Gastrocnemius medialis (tissue), 4 donors: Measurements from ENCODE around the gene DYSF. TPM values are rescaled to one million over a fixed set of nuclear protein-coding genes. Genes with fewer than 3 reads are reported as not detected.

Source experiments
- ATAC-seq, 2 donors: fragments of 150-250 bp; one replicate each; pipeline ENCODE4 v1.9.1; 2016
- DNase-seq, 2 donors: peaks; one replicate each; pipeline ENCODE4 v3.0.0-alpha.2; 2019
- H3K27ac ChIP-seq, 4 donors: fragments of 200-600 bp; sonication (generic); 1 replicate in 1 of 4; 2 replicates in 3 of 4; pipeline ENCODE4 v1.5.1; 2016 to 2018; ENCODE audit warnings: mild to moderate bottlenecking in 2 of 4, moderate library complexity in 1 of 4
- H3K27me3 ChIP-seq, 3 donors: fragments of 200-600 bp; sonication (generic) in 2 of 3; 1 replicate in 1 of 3; 2 replicates in 2 of 3; pipeline versions ENCODE4 v1.5.1 to v1.6.0; 2016 to 2019; ENCODE audit warnings: mild to moderate bottlenecking in 1 of 3, moderate library complexity in 1 of 3
- H3K36me3 ChIP-seq, 2 donors: fragments of 200-600 bp; sonication (generic) in 1 of 2; one replicate each; pipeline ENCODE4 v1.5.1; 2017 to 2018
- H3K4me1 ChIP-seq, 2 donors: fragments of 200-600 bp; sonication (generic) in 1 of 2; one replicate each; pipeline ENCODE4 v1.5.1; 2016 to 2017; ENCODE audit warnings: mild to moderate bottlenecking in 2 of 2
- H3K4me3 ChIP-seq, 4 donors: fragments of 200-600 bp; sonication (generic) in 3 of 4; 1 replicate in 1 of 4; 2 replicates in 3 of 4; pipeline ENCODE4 v1.5.1; 2016 to 2019; ENCODE audit warnings: mild to moderate bottlenecking in 2 of 4
- H3K9me3 ChIP-seq, 3 donors: fragments of 200-600 bp; sonication (generic) in 2 of 3; 1 replicate in 1 of 3; 2 replicates in 2 of 3; pipeline ENCODE4 v1.5.1; 2016 to 2019
- CTCF ChIP-seq, 5 experiments: fragments of 450-650 bp in 3 of 5; fragments of 200-600 bp in 2 of 5; sonication (generic) in 2 of 5; IDR thresholded peaks in 4 of 5; conservative IDR thresholded peaks in 1 of 5; 1 replicate in 4 of 5; 2 replicates in 1 of 5; pipeline ENCODE4 v1.5.1; 2016 to 2019; ENCODE audit warnings: antibody characterized with exemption in 5 of 5, mild to moderate bottlenecking in 3 of 5, moderate library complexity in 3 of 5
- POLR2A ChIP-seq, 2 donors: fragments of 450-650 bp; IDR thresholded peaks; one replicate each; pipeline ENCODE4 v1.6.1; 2017; ENCODE audit warnings: antibody characterized with exemption in 2 of 2, mild to moderate bottlenecking in 2 of 2, moderate library complexity in 2 of 2
- in situ Hi-C, 4 donors: fragments of 200-750 bp; cut with MboI; loops; one replicate each; pipeline versions ENCODE4 v1.15.0 to v1.8.0; 2017; ENCODE audit warnings: low sequenced_read_pairs in 4 of 4
- intact Hi-C: fragments of 100-400 bp; cut with DNase I; formaldehyde crosslinking; loops from one replicate; pipeline ENCODE4 v1.15.1; 2023; ENCODE audit warnings: low total_unique reads
- total RNA-seq, 4 donors: library from RNA; depleted of rRNA; stranded (reverse); fragments of >200 nt; gene quantifications; one replicate each; pipeline versions ENCODE4 v1.1.0 to v1.2.3, GENCODE V29; 2016

The DYSF gene
- total RNA-seq, 4 donors from 2014 or later: 40.7 to 267 (median 153) TPM

GRCh38 chr2:71689393-71689792 is 236.0 kb downstream of the DYSF start:
- peaks cover 0 to 10% of the 10 kb centered on the region in 2 donors for H3K36me3 ChIP-seq
- no peaks in the 10 kb centered on the region for H3K27me3 ChIP-seq
- in situ Hi-C loops (no loop called here), intact Hi-C loops (loop anchor here (2.0 to 5.0 kb wide), 2 partner anchors 72 to 109 kb away; no protein-coding TSS in a partner anchor)
- no peaks in the 10 kb centered on the region for H3K9me3 ChIP-seq
- TF ChIP-seq POLR2A (IDR thresholded peaks at IDR 0.05) (no peak), CTCF (IDR thresholded peaks at IDR 0.05 in 4 of 5, conservative IDR thresholded peaks at IDR 0.05 in 1 of 5) (no peak)
- DNase-seq (peak in 1 of 2 donors; percentile 77), ATAC-seq (no peak)
- peak overlapping the region; percentile 85 to 92 (median 90) for H3K27ac ChIP-seq
- peaks cover 48 to 65% of the 10 kb centered on the region in 2 donors for H3K4me1 ChIP-seq
- H3K4me3 ChIP-seq: no peak overlapping the region

- TF ChIP-seq POLR2A (IDR thresholded peaks at IDR 0.05): no peak
- TF ChIP-seq CTCF (IDR thresholded peaks at IDR 0.05 in 4 of 5, conservative IDR thresholded peaks at IDR 0.05 in 1 of 5): no peak
- Histone ChIP-seq H3K36me3 (peaks cover 0 to 10% of the 10 kb centered on the region in 2 donors), H3K27me3 (no peaks in the 10 kb centered on the region), H3K4me1 (peaks cover 40 to 57% of the 10 kb centered on the region in 2 donors), H3K27ac (peak overlapping the region; percentile 85 to 92 (median 90)), H3K4me3 (no peak overlapping the region), H3K9me3 (no peaks in the 10 kb centered on the region)
- in situ Hi-C loops (no loop called here), intact Hi-C loops (loop anchor here (2.0 to 5.0 kb wide), 3 partner anchors 73 to 192 kb away; no protein-coding TSS in a partner anchor)
- ATAC-seq (no peak), DNase-seq (peak in 1 of 2 donors; percentile 11)
Observed at GRCh38 chr2:71689968-71690834, 236.8 kb downstream of the DYSF start.

- TF ChIP-seq CTCF (IDR thresholded peaks at IDR 0.05 in 4 of 5, conservative IDR thresholded peaks at IDR 0.05 in 1 of 5) (no peak), POLR2A (IDR thresholded peaks at IDR 0.05) (no peak)
- DNase-seq (peak in 1 of 2 donors; percentile 41), ATAC-seq (peak; percentile 14 to 20)
- no peaks in the 10 kb centered on the region for H3K9me3 ChIP-seq
- no peak overlapping the region for H3K4me3 ChIP-seq
- intact Hi-C loops (loop anchor here (1.0 to 5.0 kb wide), 2 partner anchors 26 to 191 kb away; no protein-coding TSS in a partner anchor), in situ Hi-C loops (no loop called here)
- H3K4me1 ChIP-seq: peaks cover 34 to 49% of the 10 kb centered on the region in 2 donors
- no peaks in the 10 kb centered on the region for H3K27me3 ChIP-seq
- peak overlapping the region; percentile 85 to 92 (median 90) for H3K27ac ChIP-seq
- peaks cover 0 to 10% of the 10 kb centered on the region in 2 donors for H3K36me3 ChIP-seq
Observed at GRCh38 chr2:71690876-71691475, 237.6 kb downstream of the DYSF start.

GRCh38 chr2:71691747-71692441 is 238.5 kb downstream of the DYSF start:
- Histone ChIP-seq H3K36me3 (peaks cover 0 to 10% of the 10 kb centered on the region in 2 donors), H3K4me3 (peak overlapping the region in 1 of 4 donors; percentile 13), H3K27ac (peak overlapping the region; percentile 85 to 92 (median 90)), H3K27me3 (no peaks in the 10 kb centered on the region), H3K4me1 (peaks cover 27 to 46% of the 10 kb centered on the region in 2 donors), H3K9me3 (no peaks in the 10 kb centered on the region)
- peak; percentile 83 to 89 for ATAC-seq
- peak; percentile 85 to 88 for DNase-seq
- TF ChIP-seq CTCF (IDR thresholded peaks at IDR 0.05 in 4 of 5, conservative IDR thresholded peaks at IDR 0.05 in 1 of 5) (peak in 4 of 5 experiments; percentile 25 to 38 (median 28)), POLR2A (IDR thresholded peaks at IDR 0.05) (peak; percentile 54 to 64)
- intact Hi-C loops: loop anchor here (1.0 to 5.0 kb wide), 2 partner anchors 25 to 190 kb away; no protein-coding TSS in a partner anchor
- in situ Hi-C loops: no loop called here
